SK-N-SH treated with all-trans-retinoic acid at 6 μM for 48 hours (cell line): Measurements from ENCODE around the gene FMN1.

Experiments
- BACH2 ChIP-seq: fragments of 250-450 bp; sonication (Bioruptor Pico); IDR thresholded peaks from 2 replicates; pipeline ENCODE4 v1.9.0; 2021; ENCODE audit warnings: mild to moderate bottlenecking, borderline replicate concordance
- PPARA ChIP-seq: fragments of 250-450 bp; sonication (Bioruptor Pico); IDR thresholded peaks from 2 replicates; pipeline ENCODE4 v1.5.0; 2020; ENCODE audit warnings: mild to moderate bottlenecking, borderline replicate concordance
- RARB ChIP-seq: fragments of 250-450 bp; sonication (Bioruptor Pico); IDR thresholded peaks from 2 replicates; pipeline ENCODE4 v1.8.0; 2021; ENCODE audit warnings: mild to moderate bottlenecking, moderate library complexity

GRCh38 chr15:32879980-32880379, 314.5 kb downstream of the FMN1 start:
- TF ChIP-seq PPARA (CRISPR knock-in tag) = no peak
- no peak for TF ChIP-seq RARB (CRISPR knock-in tag)
- no peak for TF ChIP-seq BACH2 (CRISPR knock-in tag)
